ENCODE results near the gene TAOK3. TPM values are rescaled to one million over a fixed set of nuclear protein-coding genes. Genes with fewer than 3 reads are reported as not detected.

Gene TAOK3
- total and polyA plus RNA-seq, 2 donors: 19.8 to 33.6 TPM

- Histone ChIP-seq H3K4me3 (ENCODE audit: low read depth, low read length) (peak overlapping the region; percentile 62), H3K36me3 (ENCODE audit: insufficient read depth) (no peaks in the 10 kb centered on the region), H3K27ac (ENCODE audit: low read depth) (peak overlapping the region; percentile 58), H3K4me1 (ENCODE audit: insufficient read depth) (no peaks in the 10 kb centered on the region)
- no peak for DNase-seq (ENCODE audit: extremely low spot score)
- under 1% methylated on average over 32 of the region's 32 CpGs for WGBS
Measured at GRCh38 chr12:118103201-118103600, 269.5 kb downstream of the TAOK3 start.

DNA sequence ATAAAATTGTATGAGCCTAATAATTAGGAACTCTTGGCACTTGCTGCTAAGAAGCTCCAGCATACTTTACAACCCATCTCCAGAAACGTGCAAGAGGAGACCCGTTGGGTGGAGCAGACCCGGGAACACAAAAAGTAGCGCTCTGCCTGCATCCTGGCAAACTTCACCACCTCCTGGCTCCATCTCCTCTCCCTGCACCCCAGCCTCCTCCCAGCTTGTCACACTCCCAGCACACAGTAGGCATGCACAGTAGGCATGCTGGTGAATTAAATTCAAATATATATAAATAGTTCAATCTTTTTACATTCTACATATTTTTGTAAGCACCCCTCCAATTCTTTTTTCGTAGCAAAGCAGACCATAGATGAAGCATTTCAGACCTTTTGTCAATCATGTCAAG lies 270.1 kb downstream of the TAOK3 start:
- Histone ChIP-seq H3K27ac (ENCODE audit: low read depth) (no peak overlapping the region), H3K36me3 (ENCODE audit: insufficient read depth) (no peaks in the 10 kb centered on the region), H3K4me1 (ENCODE audit: insufficient read depth) (no peaks in the 10 kb centered on the region), H3K4me3 (ENCODE audit: low read depth, low read length) (peak overlapping the region; percentile 62)
- 55% methylated on average over 5 of the region's 5 CpGs for WGBS
- DNase-seq (ENCODE audit: extremely low spot score): no peak

- H3K36me3 ChIP-seq (ENCODE audit: insufficient read depth): no peaks in the 10 kb centered on the region
- WGBS: 89% methylated on average over 6 of the region's 6 CpGs
- no peak overlapping the region for H3K27ac ChIP-seq (ENCODE audit: low read depth)
- H3K4me3 ChIP-seq (ENCODE audit: low read depth, low read length): no peak overlapping the region
- H3K4me1 ChIP-seq (ENCODE audit: insufficient read depth): no peaks in the 10 kb centered on the region
- DNase-seq (ENCODE audit: extremely low spot score): no peak
Measured at GRCh38 chr12:118102070-118102469, 270.6 kb downstream of the TAOK3 start.

DNA sequence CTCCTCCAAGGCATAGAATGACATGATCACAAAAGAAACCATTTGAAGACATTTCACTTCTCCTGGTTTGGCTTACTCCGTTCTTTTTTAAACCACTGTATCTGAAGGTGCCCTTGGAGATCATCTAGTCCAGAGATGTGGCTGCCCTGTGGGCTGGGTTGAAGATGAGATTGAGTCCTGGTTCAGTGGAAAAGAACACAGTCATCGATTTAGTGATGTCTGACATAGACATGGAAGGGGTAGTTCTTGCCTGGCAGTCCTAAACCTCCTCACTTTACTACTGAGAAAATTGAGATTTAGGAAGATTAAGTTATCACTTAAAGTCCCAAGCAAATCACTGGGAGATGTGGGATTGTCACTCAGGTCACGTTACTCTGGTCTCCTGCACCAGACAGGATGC lies 271.7 kb downstream of the TAOK3 start:
- DNase-seq (ENCODE audit: extremely low spot score): no peak
- Histone ChIP-seq H3K36me3 (ENCODE audit: insufficient read depth) (no peaks in the 10 kb centered on the region), H3K27ac (ENCODE audit: low read depth) (no peak overlapping the region), H3K4me1 (ENCODE audit: insufficient read depth) (no peaks in the 10 kb centered on the region), H3K4me3 (ENCODE audit: low read depth, low read length) (no peak overlapping the region)
- 91% methylated on average over 3 of the region's 3 CpGs for WGBS

Other genes starting within 250 kb of the TAOK3 start
- 134 TPM for gene PEBP1, start 236.8 kb downstream of the TAOK3 start, total RNA-seq
- gene PEBP1, start 236.8 kb downstream of the TAOK3 start, polyA plus RNA-seq: 257 TPM
- gene SUDS3, start 3.6 kb upstream of the TAOK3 start, total RNA-seq: 49.4 TPM
- 19.0 TPM for gene SUDS3, start 3.6 kb upstream of the TAOK3 start, polyA plus RNA-seq